Stimulated activated CD4-positive, alpha-beta T cell treated with anti-CD3 and anti-CD28 coated beads, TNF-alpha, amount 100 ng/mL, for 1 hour (primary cell): Measurements from ENCODE around the gene DAPP1.
"Not testable (repeated sequence)": the region's sequence is repeated elsewhere in the genome, so short reads cannot be mapped to it uniquely, and the experiment has no call there.

Source experiments
- DNase-seq, 3 donors: peaks; one replicate each; pipeline ENCODE4 v3.0.0-alpha.2; 2020; ENCODE audit warnings: low read depth in 3 of 3, low spot score in 1 of 3

The DAPP1 gene

GRCh38 chr4:99816545-99817308, at the start of gene DAPP1:
DAPP1 (plus strand) TSS chr4:99816827; CDS start chr4:99816914, 87 bp downstream.
- peak; percentile 31 to 32 (median 31) for DNase-seq

- DNase-seq: not testable (repeated sequence)
These were observed 45.8 kb upstream of the DAPP1 start for GRCh38 chr4:99770842-99771241.

GRCh38 chr4:99783940-99784339, 32.7 kb upstream of the DAPP1 start:
- no peak for DNase-seq

- no peak for DNase-seq
These were observed 31.8 kb upstream of the DAPP1 start for GRCh38 chr4:99784842-99785241.

GRCh38 chr4:99790796-99791617, 25.6 kb upstream of the DAPP1 start:
- DNase-seq: no peak

- no peak for DNase-seq
These were observed 16.2 kb upstream of the DAPP1 start for GRCh38 chr4:99800332-99801004.

GRCh38 chr4:99801005-99801699, 15.5 kb upstream of the DAPP1 start:
- no peak for DNase-seq

GRCh38 chr4:99803566-99804101, 13.0 kb upstream of the DAPP1 start:
- no peak for DNase-seq

GRCh38 chr4:99806545-99806944, 10.1 kb upstream of the DAPP1 start:
- no peak for DNase-seq

- DNase-seq: no peak
These were observed 9.0 kb upstream of the DAPP1 start for GRCh38 chr4:99807666-99808065.

- DNase-seq: peak; percentile 43 to 63 (median 50)
These were observed 8.3 kb upstream of the DAPP1 start for GRCh38 chr4:99808260-99808857.

- DNase-seq: no peak
These were observed 7.3 kb upstream of the DAPP1 start for GRCh38 chr4:99809326-99809725.

- DNase-seq: no peak
These were observed 6.1 kb upstream of the DAPP1 start for GRCh38 chr4:99810536-99810935.

GRCh38 chr4:99811117-99811516, 5.5 kb upstream of the DAPP1 start:
- no peak for DNase-seq

GRCh38 chr4:99811850-99812249, 4.8 kb upstream of the DAPP1 start:
- peak in 1 of 3 donors; percentile 13 for DNase-seq

GRCh38 chr4:99815597-99816011, 1.0 kb upstream of the DAPP1 start:
- DNase-seq: no peak

GRCh38 chr4:99817309-99817890, 773 bp downstream of the DAPP1 start:
- DNase-seq: no peak

GRCh38 chr4:99818661-99819060, 2.0 kb downstream of the DAPP1 start:
- DNase-seq: no peak

GRCh38 chr4:99821918-99822503, 5.4 kb downstream of the DAPP1 start:
- DNase-seq: no peak

- no peak for DNase-seq
These were observed 6.1 kb downstream of the DAPP1 start for GRCh38 chr4:99822734-99823133.
